Fibroblast of mammary gland (primary cell): ENCODE data around the gene NT5DC3.

Source experiments
- DNase-seq: peaks from one replicate; pipeline ENCODE4 v3.0.0-alpha.2; 2010; ENCODE audit warnings: low read depth
- H3K4me3 ChIP-seq: 2 replicates; pipeline ENCODE4 v1.5.1; 2011; ENCODE audit warnings: low read depth, mild to moderate bottlenecking, low read length, moderate library complexity; ENCODE audit not compliant: control insufficient read depth
- CTCF ChIP-seq: conservative IDR thresholded peaks from 2 replicates; pipeline ENCODE4 v1.5.1; 2011; ENCODE audit warnings: low read depth, low read length, inconsistent platforms; ENCODE audit not compliant: control insufficient read depth, insufficient read depth

Gene NT5DC3

GRCh38 chr12:103731539-103731938, 109.5 kb downstream of the NT5DC3 start:
- no peak for DNase-seq
- H3K4me3 ChIP-seq, result no peak overlapping the region
- no peak for TF ChIP-seq CTCF

- no peak overlapping the region for H3K4me3 ChIP-seq
- DNase-seq, result no peak
- no peak for TF ChIP-seq CTCF
Observed at GRCh38 chr12:103729499-103729898, 111.5 kb downstream of the NT5DC3 start.

- DNase-seq, result peak; percentile 67
- TF ChIP-seq CTCF, result no peak
- H3K4me3 ChIP-seq, result no peak overlapping the region
Observed at GRCh38 chr12:103728323-103728722, 112.7 kb downstream of the NT5DC3 start.

- no peak for TF ChIP-seq CTCF
- DNase-seq, result peak; percentile 19
- no peak overlapping the region for H3K4me3 ChIP-seq
Observed at GRCh38 chr12:103727638-103728037, 113.4 kb downstream of the NT5DC3 start.

GRCh38 chr12:103725398-103725797, 115.6 kb downstream of the NT5DC3 start:
- no peak for TF ChIP-seq CTCF

More at GRCh38 chr12:103725398-103725797, 115.6 kb downstream of the NT5DC3 start:
- H3K4me3 ChIP-seq, result no peak overlapping the region
- no peak for DNase-seq
